Osteocyte (in vitro differentiated cells): Measurements from ENCODE around the gene ZNF415. TPM values are rescaled to one million over a fixed set of nuclear protein-coding genes. Genes with fewer than 3 reads are reported as not detected.

Experiments
- DNase-seq: peaks from one replicate; pipeline ENCODE4 v3.0.0; 2021; ENCODE audit warnings: mixed read lengths; ENCODE audit not compliant: unreplicated experiment; ENCODE audit errors: extremely low spot score
- H3K27ac Mint-ChIP-seq: one replicate; pipeline ENCODE4 v1.8.0; 2021; ENCODE audit warnings: mild to moderate bottlenecking, mixed read lengths; ENCODE audit not compliant: unreplicated experiment
- H3K27me3 Mint-ChIP-seq: one replicate; pipeline ENCODE4 v1.8.0; 2021; ENCODE audit warnings: mixed read lengths; ENCODE audit not compliant: unreplicated experiment
- H3K36me3 Mint-ChIP-seq: one replicate; pipeline ENCODE4 v1.8.0; 2021; ENCODE audit warnings: mixed read lengths; ENCODE audit not compliant: unreplicated experiment
- H3K4me1 Mint-ChIP-seq: one replicate; pipeline ENCODE4 v1.8.0; 2021; ENCODE audit warnings: mixed read lengths; ENCODE audit not compliant: unreplicated experiment
- H3K4me3 Mint-ChIP-seq: one replicate; pipeline ENCODE4 v1.8.0; 2021; ENCODE audit warnings: mild to moderate bottlenecking, moderate library complexity, mixed read lengths; ENCODE audit not compliant: unreplicated experiment
- H3K9me3 Mint-ChIP-seq: one replicate; pipeline ENCODE4 v1.8.0; 2021; ENCODE audit warnings: mixed read lengths; ENCODE audit not compliant: unreplicated experiment
- CTCF ChIP-seq: fragments of 200-600 bp; sonication (generic); IDR thresholded peaks from 2 replicates; pipeline ENCODE4 v1.5.0; 2021; ENCODE audit warnings: antibody characterized with exemption, mild to moderate bottlenecking, moderate library complexity
- total RNA-seq: library from RNA; stranded (reverse); gene quantifications from 2 replicates; pipeline ENCODE4 v1.2.1, GENCODE V29; 2021

ZNF415 gene
- total RNA-seq, 1 donor from 2014 or later = 10.6 TPM

GRCh38 chr19:53068834-53069233, 63.9 kb downstream of the ZNF415 start:
- Mint-ChIP-seq H3K36me3 (peaks cover 77% of the 10 kb centered on the region), H3K27me3 (no peaks in the 10 kb centered on the region), H3K4me1 (no peaks in the 10 kb centered on the region), H3K27ac (no peak overlapping the region), H3K9me3 (peaks cover 31% of the 10 kb centered on the region), H3K4me3 (no peak overlapping the region)
- DNase-seq = no peak
- no peak for TF ChIP-seq CTCF

GRCh38 chr19:53068199-53068598, 64.5 kb downstream of the ZNF415 start:
- Mint-ChIP-seq H3K27me3 (no peaks in the 10 kb centered on the region), H3K27ac (no peak overlapping the region), H3K4me3 (no peak overlapping the region), H3K36me3 (peaks cover 75% of the 10 kb centered on the region), H3K4me1 (no peaks in the 10 kb centered on the region), H3K9me3 (peaks cover 31% of the 10 kb centered on the region)
- no peak for DNase-seq
- no peak for TF ChIP-seq CTCF

GRCh38 chr19:53057904-53058580, 74.7 kb downstream of the ZNF415 start:
- Mint-ChIP-seq H3K27ac (no peak overlapping the region), H3K4me1 (peaks cover 9% of the 10 kb centered on the region), H3K9me3 (peaks cover 24% of the 10 kb centered on the region), H3K36me3 (peaks cover 3% of the 10 kb centered on the region), H3K4me3 (peak overlapping the region; percentile 67), H3K27me3 (no peaks in the 10 kb centered on the region)
- DNase-seq = no peak
- no peak for TF ChIP-seq CTCF

Other genes with a start within 250 kb of the ZNF415 start
- 18.7 and 20.1 TPM in 2 replicates for gene ZNF320, start 235.3 kb downstream of the ZNF415 start, total RNA-seq
- 3.2 and 4.0 TPM in 2 replicates for gene ZNF888, start 209.5 kb downstream of the ZNF415 start, total RNA-seq
- 9.0 and 10.6 TPM in 2 replicates for gene ZNF816, start 170.0 kb downstream of the ZNF415 start, total RNA-seq
- not detected in 2 replicates for gene ERVV-1, start 119.0 kb downstream of the ZNF415 start, total RNA-seq
- gene ERVV-2, start 88.2 kb downstream of the ZNF415 start, total RNA-seq = not detected in 2 replicates
- gene ZNF160, start 29.5 kb downstream of the ZNF415 start, total RNA-seq = 32.9 and 33.2 TPM in 2 replicates
- gene ZNF347, start 26.1 kb upstream of the ZNF415 start, total RNA-seq = 15.3 and 15.9 TPM in 2 replicates
- 5.1 TPM in 2 replicates for gene ZNF665, start 60.4 kb upstream of the ZNF415 start, total RNA-seq
- gene ZNF677, start 122.0 kb upstream of the ZNF415 start, total RNA-seq = 24.8 and 28.4 TPM in 2 replicates
- gene VN1R2, start 125.4 kb upstream of the ZNF415 start, total RNA-seq = not detected in 2 replicates
- not detected in 2 replicates for gene VN1R4, start 134.8 kb upstream of the ZNF415 start, total RNA-seq
- 5.7 and 6.6 TPM in 2 replicates for gene ZNF845, start 200.8 kb upstream of the ZNF415 start, total RNA-seq
- 7.6 and 8.5 TPM in 2 replicates for gene ZNF525, start 232.8 kb upstream of the ZNF415 start, total RNA-seq